Measurements from ENCODE around the gene PTH2R. TPM values are rescaled to one million over a fixed set of nuclear protein-coding genes. Genes with fewer than 3 reads are reported as not detected.
"Not testable (repeated sequence)": the region's sequence is repeated elsewhere in the genome, so short reads cannot be mapped to it uniquely, and the experiment has no call there.

Gene PTH2R
- total RNA-seq, 1 experiment from 2014 or later, result 0.12 TPM

GRCh38 chr2:208375491-208376068 is 31.0 kb upstream of the PTH2R start (continued):
- TF ChIP-seq, protein P1, sequence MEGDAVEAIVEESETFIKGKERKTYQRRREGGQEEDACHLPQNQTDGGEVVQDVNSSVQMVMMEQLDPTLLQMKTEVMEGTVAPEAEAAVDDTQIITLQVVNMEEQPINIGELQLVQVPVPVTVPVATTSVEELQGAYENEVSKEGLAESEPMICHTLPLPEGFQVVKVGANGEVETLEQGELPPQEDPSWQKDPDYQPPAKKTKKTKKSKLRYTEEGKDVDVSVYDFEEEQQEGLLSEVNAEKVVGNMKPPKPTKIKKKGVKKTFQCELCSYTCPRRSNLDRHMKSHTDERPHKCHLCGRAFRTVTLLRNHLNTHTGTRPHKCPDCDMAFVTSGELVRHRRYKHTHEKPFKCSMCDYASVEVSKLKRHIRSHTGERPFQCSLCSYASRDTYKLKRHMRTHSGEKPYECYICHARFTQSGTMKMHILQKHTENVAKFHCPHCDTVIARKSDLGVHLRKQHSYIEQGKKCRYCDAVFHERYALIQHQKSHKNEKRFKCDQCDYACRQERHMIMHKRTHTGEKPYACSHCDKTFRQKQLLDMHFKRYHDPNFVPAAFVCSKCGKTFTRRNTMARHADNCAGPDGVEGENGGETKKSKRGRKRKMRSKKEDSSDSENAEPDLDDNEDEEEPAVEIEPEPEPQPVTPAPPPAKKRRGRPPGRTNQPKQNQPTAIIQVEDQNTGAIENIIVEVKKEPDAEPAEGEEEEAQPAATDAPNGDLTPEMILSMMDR (IDR thresholded peaks at IDR 0.05 in 2 of 3, conservative IDR thresholded peaks at IDR 0.05 in 1 of 3; ENCODE audit: borderline replicate concordance in 1 of 3, insufficient read depth in 1 of 3, low read depth in 2 of 3, low read length in 2 of 3), result no peak
- TF ChIP-seq, protein P2, sequence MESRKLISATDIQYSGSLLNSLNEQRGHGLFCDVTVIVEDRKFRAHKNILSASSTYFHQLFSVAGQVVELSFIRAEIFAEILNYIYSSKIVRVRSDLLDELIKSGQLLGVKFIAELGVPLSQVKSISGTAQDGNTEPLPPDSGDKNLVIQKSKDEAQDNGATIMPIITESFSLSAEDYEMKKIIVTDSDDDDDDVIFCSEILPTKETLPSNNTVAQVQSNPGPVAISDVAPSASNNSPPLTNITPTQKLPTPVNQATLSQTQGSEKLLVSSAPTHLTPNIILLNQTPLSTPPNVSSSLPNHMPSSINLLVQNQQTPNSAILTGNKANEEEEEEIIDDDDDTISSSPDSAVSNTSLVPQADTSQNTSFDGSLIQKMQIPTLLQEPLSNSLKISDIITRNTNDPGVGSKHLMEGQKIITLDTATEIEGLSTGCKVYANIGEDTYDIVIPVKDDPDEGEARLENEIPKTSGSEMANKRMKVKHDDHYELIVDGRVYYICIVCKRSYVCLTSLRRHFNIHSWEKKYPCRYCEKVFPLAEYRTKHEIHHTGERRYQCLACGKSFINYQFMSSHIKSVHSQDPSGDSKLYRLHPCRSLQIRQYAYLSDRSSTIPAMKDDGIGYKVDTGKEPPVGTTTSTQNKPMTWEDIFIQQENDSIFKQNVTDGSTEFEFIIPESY (IDR thresholded peaks at IDR 0.05; ENCODE audit: extremely low read depth, insufficient replicate concordance, low read length), result no peak

GRCh38 chr2:208377344-208377860 is 29.2 kb upstream of the PTH2R start:
- ATAC-seq; H3K27ac ChIP-seq (ENCODE audit: low read depth, low read length); H3K4me3 ChIP-seq (replicated peaks in 1 of 2; ENCODE audit: low read depth in 1 of 2, low read length in 2 of 2); H3K36me3 ChIP-seq (ENCODE audit: control insufficient read depth in 1 of 2, insufficient read depth in 2 of 2, low read length in 2 of 2); DNase-seq (ENCODE audit: low read depth, low spot score); intact Hi-C loops (cut with micrococcal nuclease); H3K9ac ChIP-seq (ENCODE audit: low read length); POLR2A ChIA-PET; H4K20me1 ChIP-seq (ENCODE audit: insufficient read depth); CTCF ChIA-PET; H3K9me2 ChIP-seq (ENCODE audit: insufficient read depth); H3K79me2 ChIP-seq (ENCODE audit: insufficient read depth, low read length); H2AFZ ChIP-seq (ENCODE audit: low read depth, low read length, poor library complexity, severe bottlenecking); BruUV-seq (replicated peaks); H3K4me1 ChIP-seq (ENCODE audit: control insufficient read depth in 1 of 2, insufficient read depth in 2 of 2, low read length in 2 of 2); H3K9me3 ChIP-seq (ENCODE audit: control insufficient read depth in 1 of 2, insufficient read depth in 1 of 2, low read depth in 1 of 2, low read length in 2 of 2); RAD21 ChIA-PET (ENCODE audit: low non-redundant PET in 1 of 2, low total read pairs in 2 of 2, uncharacterized antibody in 2 of 2, unreplicated experiment in 2 of 2); H3K4me2 ChIP-seq (ENCODE audit: low read length); H3K27me3 ChIP-seq (ENCODE audit: insufficient read depth, low read length): not testable (repeated sequence)

Measured in HCT116 (cell line).